HCT116 (cell line): ENCODE measurements around the gene FAM131C. TPM values are rescaled to one million over a fixed set of nuclear protein-coding genes. Genes with fewer than 3 reads are reported as not detected.

ENCODE experiments used
- ATAC-seq: fragments of 200-7000 bp; cut with Tn5 transposase; 2 replicates; pipeline ENCODE4 v1.9.1; 2020; ENCODE audit warnings: mild to moderate bottlenecking, moderate library complexity
- BruUV-seq: library from RNA; stranded (reverse); fragments of 400-500 nt; replicated peaks from 2 replicates; lab custom pipeline; 2021; lab: Mats Ljungman, UMichigan
- CTCF ChIA-PET: fragments of 300-600 bp; sonication (Branson Sonifier 250); formaldehyde crosslinking; loops from one replicate; lab custom pipeline; 2021; ENCODE audit warnings: antibody characterized with exemption; lab: Charles Lee
- POLR2A ChIA-PET: fragments of 300-600, 350-600 bp; sonication (Branson Sonifier 250); formaldehyde crosslinking; loops from one replicate; lab custom pipeline; 2021; ENCODE audit warnings: antibody characterized with exemption; lab: Charles Lee
- RAD21 ChIA-PET, 2 experiments: fragments of 300-600 bp; sonication (Branson Sonifier 250); formaldehyde crosslinking; loops; one replicate each; lab custom pipeline; 2023; ENCODE audit warnings: low total read pairs in 2 of 2; ENCODE audit not compliant: uncharacterized antibody in 2 of 2, unreplicated experiment in 2 of 2, low non-redundant PET in 1 of 2; lab: Charles Lee
- DNase-seq: peaks from one replicate; pipeline ENCODE4 v3.0.0-alpha.2; 2010; ENCODE audit warnings: low read depth, low spot score
- H2AFZ ChIP-seq: fragments of 200-600 bp; shearing (Covaris generic), sonication (generic); 2 replicates; pipeline ENCODE4 v1.6.1; 2017; ENCODE audit warnings: low read depth, mixed run types, mixed read lengths, antibody characterized with exemption, low read length; ENCODE audit not compliant: poor library complexity, severe bottlenecking
- H3K27ac ChIP-seq: 2 replicates; pipeline ENCODE4 v1.5.1; 2012; ENCODE audit warnings: low read depth, low read length
- H3K27me3 ChIP-seq: fragments of 200-600 bp; sonication (generic); 2 replicates; pipeline ENCODE4 v1.6.1; 2016; ENCODE audit warnings: mixed run types, low read length, mixed read lengths; ENCODE audit not compliant: insufficient read depth
- H3K36me3 ChIP-seq, 2 experiments: fragments of 200-500 bp in 1 of 2; fragments of 200-600 bp in 1 of 2; sonication (Bioruptor generic) in 1 of 2; sonication (generic) in 1 of 2; 2 replicates each; pipeline versions ENCODE4 v1.5.1 to v1.6.1; 2014 to 2016; ENCODE audit warnings: low read length in 2 of 2, inconsistent platforms in 1 of 2, mixed read lengths in 1 of 2, mixed run types in 1 of 2; ENCODE audit not compliant: insufficient read depth in 2 of 2, control insufficient read depth in 1 of 2
- H3K4me1 ChIP-seq, 2 experiments: fragments of 200-600 bp in 1 of 2; sonication (generic) in 1 of 2; 2 replicates each; pipeline versions ENCODE4 v1.5.1 to v1.6.1; 2012 to 2017; ENCODE audit warnings: low read length in 2 of 2, inconsistent platforms in 1 of 2, mild to moderate bottlenecking in 1 of 2, mixed read lengths in 1 of 2, mixed run types in 1 of 2, moderate library complexity in 1 of 2; ENCODE audit not compliant: insufficient read depth in 2 of 2, control insufficient read depth in 1 of 2
- H3K4me2 ChIP-seq: fragments of 200-600 bp; sonication (generic); 2 replicates; pipeline ENCODE4 v1.6.1; 2017; ENCODE audit warnings: mixed run types, low read length, mixed read lengths
- H3K4me3 ChIP-seq, 2 experiments: fragments of 200-600 bp in 1 of 2; sonication (generic) in 1 of 2; replicated peaks in 1 of 2; 2 replicates each; pipeline ENCODE4 v1.5.1; 2011 to 2016; ENCODE audit warnings: low read length in 2 of 2, control low read depth in 1 of 2, low read depth in 1 of 2, mild to moderate bottlenecking in 1 of 2, mixed read lengths in 1 of 2, mixed run types in 1 of 2
- H3K79me2 ChIP-seq: fragments of 200-600 bp; sonication (generic); 2 replicates; pipeline ENCODE4 v1.6.1; 2017; ENCODE audit warnings: mild to moderate bottlenecking, mixed run types, low read length, moderate library complexity, mixed read lengths; ENCODE audit not compliant: insufficient read depth
- H3K9ac ChIP-seq: fragments of 200-600 bp; sonication (generic); 2 replicates; pipeline ENCODE4 v1.6.1; 2016; ENCODE audit warnings: low read length, mixed read lengths
- H3K9me2 ChIP-seq: fragments of 200-600 bp; sonication (generic), shearing (Covaris generic); 2 replicates; pipeline ENCODE4 v1.6.1; 2017; ENCODE audit warnings: mixed run types, mild to moderate bottlenecking, moderate library complexity; ENCODE audit not compliant: insufficient read depth
- H3K9me3 ChIP-seq, 2 experiments: fragments of 200-500 bp in 1 of 2; fragments of 200-600 bp in 1 of 2; sonication (Bioruptor generic) in 1 of 2; sonication (generic) in 1 of 2; 2 replicates each; pipeline ENCODE4 v1.6.1; 2014 to 2017; ENCODE audit warnings: low read length in 2 of 2, mixed read lengths in 2 of 2, inconsistent platforms in 1 of 2, low read depth in 1 of 2, mild to moderate bottlenecking in 1 of 2, mixed run types in 1 of 2, moderate library complexity in 1 of 2; ENCODE audit not compliant: control insufficient read depth in 1 of 2, insufficient read depth in 1 of 2
- H4K20me1 ChIP-seq: fragments of 200-600 bp; sonication (generic), shearing (Covaris generic); 2 replicates; pipeline ENCODE4 v1.6.1; 2017; ENCODE audit warnings: mixed run types, mild to moderate bottlenecking, moderate library complexity; ENCODE audit not compliant: insufficient read depth
- EGR1 ChIP-seq: IDR thresholded peaks from 2 replicates; pipeline ENCODE4 v1.6.1; 2012; ENCODE audit warnings: low read depth
- ELF1 ChIP-seq: IDR thresholded peaks from 2 replicates; pipeline ENCODE4 v1.6.1; 2012; ENCODE audit warnings: low read depth, borderline replicate concordance
- EZH2 ChIP-seq: fragments of 200-600 bp; sonication (generic); IDR thresholded peaks from 2 replicates; pipeline ENCODE4 v1.6.1; 2017; ENCODE audit warnings: antibody characterized with exemption, mixed run types
- FOSL1 ChIP-seq: IDR thresholded peaks from 2 replicates; pipeline ENCODE4 v1.6.1; 2012; ENCODE audit warnings: low read depth
- JUND ChIP-seq: IDR thresholded peaks from 2 replicates; pipeline ENCODE4 v1.6.1; 2012
- RAD21 ChIP-seq: IDR thresholded peaks from 2 replicates; pipeline ENCODE4 v1.6.1; 2012; ENCODE audit warnings: low read depth, mild to moderate bottlenecking
- SRF ChIP-seq: IDR thresholded peaks from 2 replicates; pipeline ENCODE4 v1.6.1; 2012; ENCODE audit warnings: low read depth
- TCF7L2 ChIP-seq: IDR thresholded peaks from 2 replicates; pipeline ENCODE4 v1.7.0; 2011; ENCODE audit warnings: borderline replicate concordance, inconsistent platforms; ENCODE audit not compliant: insufficient read depth, insufficient read length; ENCODE audit errors: extremely low read depth
- YY1 ChIP-seq: IDR thresholded peaks from 2 replicates; pipeline ENCODE4 v1.6.1; 2011; ENCODE audit warnings: low read length, low read depth, moderate library complexity, mild to moderate bottlenecking; ENCODE audit not compliant: insufficient replicate concordance; ENCODE audit errors: extremely low read depth
- ZFX ChIP-seq: fragments of 450-650 bp; IDR thresholded peaks from 2 replicates; pipeline ENCODE4 v1.6.1; 2017
- ZNF274 ChIP-seq: fragments of 200-500 bp; sonication (Bioruptor generic); IDR thresholded peaks from 2 replicates; pipeline ENCODE4 v1.6.1; 2014; ENCODE audit warnings: mild to moderate bottlenecking, low read depth, low read length, inconsistent platforms
- intact Hi-C: fragments of 100-400 bp; cut with micrococcal nuclease; formaldehyde crosslinking; loops from 2 replicates; pipeline ENCODE4 v1.10.0; 2022
- total RNA-seq: library from RNA; stranded (reverse); gene quantifications from one replicate; pipeline ENCODE4 v1.2.1, GENCODE V29; 2021; ENCODE audit not compliant: unreplicated experiment
- TF ChIP-seq, protein P1 (sequence below): IDR thresholded peaks from 2 replicates; pipeline ENCODE4 v1.6.1; 2012
- TF ChIP-seq, protein P2 (sequence below): IDR thresholded peaks from 2 replicates; pipeline ENCODE4 v1.6.1; 2012

The FAM131C gene
- total RNA-seq, 1 experiment from 2014 or later = 11.6 TPM

DNA sequence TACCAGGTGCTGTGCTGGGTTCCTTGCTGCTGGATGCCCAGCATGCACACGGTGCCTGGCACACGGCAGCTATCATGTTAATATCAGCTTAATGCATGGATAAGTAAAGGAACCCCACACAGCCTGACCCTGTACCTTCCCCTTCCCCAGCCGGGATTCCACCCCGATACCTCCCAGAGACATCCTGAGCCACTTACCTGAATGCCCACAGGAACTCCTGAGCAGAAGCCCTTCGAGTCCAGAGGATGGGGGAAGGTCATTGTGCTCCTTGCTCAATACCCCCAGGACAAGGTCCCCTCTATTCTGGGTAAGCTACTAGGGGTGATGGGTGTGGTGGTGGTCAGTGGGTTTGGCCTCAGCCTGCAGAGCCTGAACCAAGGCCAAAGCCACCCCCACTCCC, 1.4 kb downstream of the FAM131C start:
- no peak for DNase-seq
- H3K4me1 ChIP-seq = peaks cover 26 to 53% of the 10 kb centered on the region in 2 experiments
- ATAC-seq = no peak
- no peak overlapping the region for H3K9ac ChIP-seq
- CTCF ChIA-PET = interaction anchor here (1.2 to 1.9 kb wide), 3 partner anchors 17 to 117 kb away, joined by 4 to 9 read pairs (median 8); no protein-coding TSS in a partner anchor
- BruUV-seq = no TSS peak
- H3K27me3 ChIP-seq = no peaks in the 10 kb centered on the region
- peak overlapping the region in 1 of 2 experiments; percentile 70; a peak in 3 of 4 replicates for H3K4me3 ChIP-seq
- no peaks in the 10 kb centered on the region for H3K9me3 ChIP-seq
- H3K36me3 ChIP-seq = no peaks in the 10 kb centered on the region
- intact Hi-C loops = loop anchor here (2.0 kb wide), 1 partner anchor 63 kb away; no protein-coding TSS in a partner anchor
- H3K27ac ChIP-seq = no peak overlapping the region; the same call in 1 of the 2 replicates
- H3K79me2 ChIP-seq = no peaks in the 10 kb centered on the region
- POLR2A ChIA-PET = interaction anchor here (1.1 kb wide), 1 partner anchor 73 kb away, joined by 3 read pairs; no protein-coding TSS in a partner anchor
- no peaks in the 10 kb centered on the region for H3K9me2 ChIP-seq
- RAD21 ChIA-PET = no interaction called here
- H3K4me2 ChIP-seq = peak overlapping the region; percentile 92
- no peak overlapping the region for H2AFZ ChIP-seq
- no peaks in the 10 kb centered on the region for H4K20me1 ChIP-seq
- TF ChIP-seq EZH2 (no peak), YY1 (no peak), JUND (no peak), FOSL1 (no peak), RAD21 (no peak), SRF (no peak), TCF7L2 (no peak), ZFX (no peak), ZNF274 (no peak), EGR1 (no peak), ELF1 (no peak)
- TF ChIP-seq, protein P1, sequence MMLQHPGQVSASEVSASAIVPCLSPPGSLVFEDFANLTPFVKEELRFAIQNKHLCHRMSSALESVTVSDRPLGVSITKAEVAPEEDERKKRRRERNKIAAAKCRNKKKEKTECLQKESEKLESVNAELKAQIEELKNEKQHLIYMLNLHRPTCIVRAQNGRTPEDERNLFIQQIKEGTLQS = no peak
- TF ChIP-seq, protein P2, sequence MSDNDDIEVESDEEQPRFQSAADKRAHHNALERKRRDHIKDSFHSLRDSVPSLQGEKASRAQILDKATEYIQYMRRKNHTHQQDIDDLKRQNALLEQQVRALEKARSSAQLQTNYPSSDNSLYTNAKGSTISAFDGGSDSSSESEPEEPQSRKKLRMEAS = no peak
